ENCODE measurements around the gene NFKBIZ.
"Not testable (repeated sequence)": the region's sequence is repeated elsewhere in the genome, so short reads cannot be mapped to it uniquely, and the experiment has no call there.

The NFKBIZ gene

DNA sequence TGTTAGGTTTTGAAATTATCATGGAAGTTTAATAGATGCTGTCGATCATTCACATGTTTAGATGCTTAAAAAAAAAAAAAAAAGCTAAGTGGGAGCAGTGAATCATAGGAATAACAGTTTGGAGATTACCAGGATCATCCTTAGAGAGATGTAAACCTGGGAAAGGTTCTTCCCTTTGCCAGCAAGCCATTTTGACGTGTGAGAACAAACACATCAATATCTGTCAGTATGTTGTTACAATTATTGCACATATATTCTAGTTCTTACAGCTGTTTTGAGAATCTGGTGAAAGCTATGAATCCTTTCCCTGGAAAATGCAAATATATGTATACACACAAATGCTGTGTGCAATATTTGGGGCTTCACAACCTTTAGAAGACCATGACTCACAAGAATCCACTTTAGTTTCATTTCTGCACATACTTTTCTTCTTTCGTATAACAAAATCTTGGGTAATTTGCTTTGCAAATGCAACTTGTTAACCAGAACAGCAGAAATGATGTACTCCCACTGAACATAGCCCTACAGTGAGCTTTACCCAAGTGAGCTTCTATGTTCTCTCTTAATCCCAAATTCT lies 12.0 kb downstream of the NFKBIZ start:
- in situ Hi-C loops (cut with MboI; ENCODE audit: low sequenced_read_pairs, unreplicated experiment) = no loop called here
- TF ChIP-seq, protein P1, sequence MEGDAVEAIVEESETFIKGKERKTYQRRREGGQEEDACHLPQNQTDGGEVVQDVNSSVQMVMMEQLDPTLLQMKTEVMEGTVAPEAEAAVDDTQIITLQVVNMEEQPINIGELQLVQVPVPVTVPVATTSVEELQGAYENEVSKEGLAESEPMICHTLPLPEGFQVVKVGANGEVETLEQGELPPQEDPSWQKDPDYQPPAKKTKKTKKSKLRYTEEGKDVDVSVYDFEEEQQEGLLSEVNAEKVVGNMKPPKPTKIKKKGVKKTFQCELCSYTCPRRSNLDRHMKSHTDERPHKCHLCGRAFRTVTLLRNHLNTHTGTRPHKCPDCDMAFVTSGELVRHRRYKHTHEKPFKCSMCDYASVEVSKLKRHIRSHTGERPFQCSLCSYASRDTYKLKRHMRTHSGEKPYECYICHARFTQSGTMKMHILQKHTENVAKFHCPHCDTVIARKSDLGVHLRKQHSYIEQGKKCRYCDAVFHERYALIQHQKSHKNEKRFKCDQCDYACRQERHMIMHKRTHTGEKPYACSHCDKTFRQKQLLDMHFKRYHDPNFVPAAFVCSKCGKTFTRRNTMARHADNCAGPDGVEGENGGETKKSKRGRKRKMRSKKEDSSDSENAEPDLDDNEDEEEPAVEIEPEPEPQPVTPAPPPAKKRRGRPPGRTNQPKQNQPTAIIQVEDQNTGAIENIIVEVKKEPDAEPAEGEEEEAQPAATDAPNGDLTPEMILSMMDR (IDR thresholded peaks at IDR 0.05; ENCODE audit: borderline replicate concordance, control extremely low read depth, extremely low read depth, insufficient read depth, missing control alignments) = no peak
- no peak for DNase-seq (ENCODE audit: low spot score)

DNA sequence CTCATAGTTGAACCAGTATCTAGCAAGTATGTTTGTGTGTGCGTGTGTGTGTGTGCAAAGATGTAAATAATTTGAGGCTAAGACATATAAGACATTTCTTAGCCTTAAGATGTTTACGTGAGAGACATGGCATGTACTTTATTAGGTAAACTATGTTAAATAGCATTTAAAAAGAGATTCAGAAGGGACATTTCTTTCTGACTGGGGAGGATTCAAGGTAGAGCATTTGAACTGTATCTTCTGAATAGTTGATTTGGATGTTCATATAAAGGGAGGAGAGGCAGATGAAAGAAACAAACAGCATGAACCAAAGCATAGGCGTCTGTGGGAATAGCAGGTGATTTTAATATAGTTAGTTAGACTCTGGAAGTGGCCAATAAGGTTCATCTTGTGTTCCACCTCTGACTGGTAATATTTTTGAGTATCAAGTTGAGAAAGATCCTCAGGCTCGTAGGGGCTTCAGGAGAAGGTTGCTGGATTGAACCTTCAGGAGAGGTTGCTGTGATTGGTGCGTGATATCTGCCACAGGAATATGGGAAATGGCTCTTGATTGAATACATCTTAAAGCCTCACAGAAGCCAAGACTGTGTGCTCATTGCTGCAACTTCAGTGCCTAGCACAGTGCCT lies 12.6 kb downstream of the NFKBIZ start:
- in situ Hi-C loops (cut with MboI; ENCODE audit: low sequenced_read_pairs, unreplicated experiment) = no loop called here
- DNase-seq (ENCODE audit: low spot score) = no peak
- TF ChIP-seq, protein P1 (IDR thresholded peaks at IDR 0.05; ENCODE audit: borderline replicate concordance, control extremely low read depth, extremely low read depth, insufficient read depth, missing control alignments) = no peak

DNA sequence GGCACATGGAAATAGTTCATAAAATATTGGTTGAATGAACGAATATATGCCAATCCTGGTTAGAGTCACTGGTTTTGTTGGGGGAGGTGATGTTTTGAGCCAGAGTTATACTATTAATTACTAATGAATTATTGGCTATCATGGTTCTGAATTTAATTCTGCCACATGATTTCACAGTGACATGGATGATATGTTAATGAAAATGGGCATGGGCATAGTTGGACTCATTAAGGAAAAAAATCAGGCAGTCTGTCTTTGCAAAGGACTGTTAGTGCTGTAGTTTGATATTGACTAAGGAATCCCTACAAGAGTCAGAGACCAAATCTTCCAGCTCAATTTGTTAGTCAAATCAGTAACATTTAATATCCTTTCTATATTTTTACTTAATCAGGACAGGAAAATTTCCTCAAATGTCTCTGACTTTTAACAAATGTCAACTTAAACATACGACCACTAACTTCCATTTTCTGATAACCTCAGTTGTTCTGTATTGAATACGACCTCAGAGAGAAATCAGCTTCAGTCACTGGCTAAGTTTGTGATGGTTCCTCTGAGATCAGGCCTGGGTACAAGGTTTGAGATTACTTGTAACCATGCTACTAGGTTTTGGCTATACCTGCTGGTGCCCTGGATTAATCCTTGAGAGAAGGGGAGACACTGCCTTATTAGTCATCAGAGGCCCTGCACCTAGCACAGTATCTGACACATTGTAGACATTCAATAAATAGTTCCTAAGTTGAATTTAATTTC lies 13.3 kb downstream of the NFKBIZ start:
- DNase-seq (ENCODE audit: low spot score) = no peak
- TF ChIP-seq, protein P1 (IDR thresholded peaks at IDR 0.05; ENCODE audit: borderline replicate concordance, control extremely low read depth, extremely low read depth, insufficient read depth, missing control alignments) = no peak
- in situ Hi-C loops (cut with MboI; ENCODE audit: low sequenced_read_pairs, unreplicated experiment) = no loop called here

DNA sequence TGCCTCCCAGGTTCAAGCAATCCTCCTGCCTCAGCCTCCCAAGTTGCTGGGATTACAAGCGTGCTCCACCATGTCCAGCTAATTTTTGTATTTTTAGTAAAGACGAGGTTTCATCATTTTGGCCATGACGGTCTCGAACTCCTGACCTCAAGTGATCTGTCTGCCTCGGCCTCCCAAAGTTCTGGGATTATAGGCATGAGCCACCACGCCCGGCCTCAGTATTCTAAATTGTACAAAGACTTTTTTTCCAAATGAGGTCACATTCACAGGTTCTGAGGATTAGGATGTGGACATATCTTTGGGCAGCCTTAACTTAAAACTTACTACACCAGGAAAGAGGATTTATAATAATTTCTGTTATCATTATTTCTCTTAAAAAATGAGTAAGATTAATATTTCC lies 15.6 kb downstream of the NFKBIZ start:
- DNase-seq (ENCODE audit: low spot score); in situ Hi-C loops (cut with MboI; ENCODE audit: low sequenced_read_pairs, unreplicated experiment): not testable (repeated sequence)

DNA sequence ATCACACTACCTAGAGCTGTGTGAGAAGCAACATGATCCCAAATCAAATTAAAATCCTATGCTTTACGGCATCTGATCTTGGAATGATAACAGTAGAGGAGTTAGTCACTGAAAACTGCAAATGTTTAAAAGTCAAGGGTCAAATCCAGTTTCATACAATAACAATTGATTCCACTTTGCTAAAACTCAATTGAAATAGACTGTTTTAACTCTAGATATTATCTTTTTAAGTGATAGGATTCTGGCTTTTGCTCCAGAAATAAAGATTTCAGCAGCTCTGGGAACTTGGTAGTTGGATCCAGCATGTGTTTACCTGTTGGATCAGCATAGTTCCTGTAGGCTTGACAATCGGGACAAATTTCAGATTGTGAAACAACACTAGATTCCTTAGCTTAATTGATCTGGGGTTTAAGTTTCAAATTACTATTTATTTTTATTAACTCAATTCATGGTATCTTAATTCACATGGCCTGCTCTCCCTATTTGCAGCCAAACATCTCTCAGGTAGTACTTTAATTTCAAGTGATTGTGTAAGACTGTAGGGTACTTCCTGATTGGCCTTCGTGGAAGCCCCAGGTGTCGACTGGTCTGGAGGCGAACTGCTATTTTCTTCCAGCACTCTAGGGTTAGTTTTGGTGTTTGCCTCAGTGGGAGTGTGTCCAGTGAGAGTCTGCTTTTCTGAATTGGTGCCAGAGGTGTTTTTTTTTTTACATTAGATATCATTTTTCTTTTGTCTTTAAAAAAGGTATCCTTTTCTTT lies 16.6 kb downstream of the NFKBIZ start:
- in situ Hi-C loops (cut with MboI; ENCODE audit: low sequenced_read_pairs, unreplicated experiment) = no loop called here
- no peak for DNase-seq (ENCODE audit: low spot score)

DNA sequence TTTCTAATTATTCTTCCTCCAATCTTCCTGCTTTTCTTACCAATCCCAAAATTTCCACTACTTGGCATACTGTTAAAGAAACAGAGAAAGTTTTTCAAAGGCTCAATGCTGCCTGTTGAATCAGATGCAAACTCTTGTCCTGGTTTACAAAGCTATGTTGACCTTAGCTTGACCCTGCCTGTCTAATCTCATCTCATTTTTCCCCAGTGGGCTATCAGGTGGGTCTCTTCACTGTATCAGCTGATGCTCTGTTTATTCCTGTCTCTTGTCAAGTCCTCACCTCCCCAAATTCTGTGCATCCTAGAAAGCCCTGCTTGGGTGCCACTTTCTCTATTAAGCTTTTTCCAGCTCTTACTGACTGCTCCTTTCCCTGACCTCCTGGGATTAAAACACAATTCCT lies 18.2 kb downstream of the NFKBIZ start:
- in situ Hi-C loops (cut with MboI; ENCODE audit: low sequenced_read_pairs, unreplicated experiment) = no loop called here
- DNase-seq (ENCODE audit: low spot score) = no peak
- TF ChIP-seq, protein P1 (IDR thresholded peaks at IDR 0.05; ENCODE audit: borderline replicate concordance, control extremely low read depth, extremely low read depth, insufficient read depth, missing control alignments) = no peak

More for the DNA sequence above, 16.6 kb downstream of the NFKBIZ start:
- TF ChIP-seq, protein P1 (IDR thresholded peaks at IDR 0.05; ENCODE audit: borderline replicate concordance, control extremely low read depth, extremely low read depth, insufficient read depth, missing control alignments) = no peak

All from GM13976 (cell line).